Stimulated activated CD8-positive, alpha-beta memory T cell treated with anti-CD3 and anti-CD28 coated beads, Interleukin-7, amount 100 ng/mL, for 4 hours (primary cell): ENCODE data around the gene RPL12.

Experiments used
- DNase-seq, 2 donors: peaks; one replicate each; pipeline ENCODE4 v3.0.0-alpha.2; 2020; ENCODE audit warnings: low read depth in 2 of 2

RPL12 gene

GRCh38 chr9:127404631-127405030 is 46.6 kb downstream of the RPL12 start:
- DNase-seq, result no peak

- no peak for DNase-seq
These were observed 47.6 kb downstream of the RPL12 start for GRCh38 chr9:127403507-127404192.

- no peak for DNase-seq
These were observed 48.7 kb downstream of the RPL12 start for GRCh38 chr9:127402401-127403090.

- DNase-seq, result no peak
These were observed 51.4 kb downstream of the RPL12 start for GRCh38 chr9:127399736-127400269.

- no peak for DNase-seq
These were observed 52.3 kb downstream of the RPL12 start for GRCh38 chr9:127398715-127399400.

GRCh38 chr9:127398275-127398647 is 52.9 kb downstream of the RPL12 start:
- no peak for DNase-seq
